COLO668 (cell line): ENCODE measurements around the gene TTN.
"Not testable (repeated sequence)": the region's sequence is repeated elsewhere in the genome, so short reads cannot be mapped to it uniquely, and the experiment has no call there.

Experiments used
- DNase-seq: peaks from one replicate; lab custom pipeline; 2025; ENCODE audit not compliant: unreplicated experiment; lab: John Stamatoyannopoulos, UW

Gene TTN

DNA sequence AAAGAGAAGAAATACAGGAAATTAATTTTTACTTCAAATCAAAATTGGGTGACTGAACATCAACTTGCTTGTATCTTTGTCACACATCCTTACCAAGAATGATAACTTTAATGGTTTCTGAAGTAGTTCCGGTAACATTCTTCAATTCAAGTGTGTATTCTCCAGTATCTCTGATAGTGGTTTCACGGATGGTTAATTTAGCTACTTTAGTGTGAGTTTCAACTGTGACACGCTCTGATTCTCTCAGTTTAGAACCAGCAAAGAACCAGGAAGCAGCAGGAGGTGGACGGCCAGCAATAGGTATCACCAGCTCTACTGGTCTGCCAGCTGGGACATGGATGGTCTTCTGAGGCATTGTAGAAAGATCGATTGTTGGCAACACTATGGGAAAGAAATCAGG is 264.7 kb downstream of the TTN start:
- no peak for DNase-seq

DNA sequence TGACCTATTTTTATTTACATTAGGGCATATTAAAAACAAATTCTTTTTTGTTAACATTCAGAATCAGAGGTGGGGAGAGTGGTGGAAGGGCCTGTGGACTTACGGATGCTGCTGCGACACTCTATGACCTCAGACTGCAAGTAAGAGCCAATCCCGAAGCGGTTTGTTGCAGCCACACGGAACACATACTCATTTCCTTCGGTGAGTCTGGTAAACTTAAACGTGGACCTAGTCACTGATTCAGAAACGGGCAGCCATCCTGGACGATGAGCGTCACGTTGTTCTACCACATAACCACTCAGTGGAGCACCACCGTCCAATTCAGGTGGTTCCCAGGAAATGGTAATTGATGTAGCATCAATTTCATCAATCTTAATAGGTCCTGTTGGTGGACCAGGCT is 265.1 kb downstream of the TTN start:
- no peak for DNase-seq

DNA sequence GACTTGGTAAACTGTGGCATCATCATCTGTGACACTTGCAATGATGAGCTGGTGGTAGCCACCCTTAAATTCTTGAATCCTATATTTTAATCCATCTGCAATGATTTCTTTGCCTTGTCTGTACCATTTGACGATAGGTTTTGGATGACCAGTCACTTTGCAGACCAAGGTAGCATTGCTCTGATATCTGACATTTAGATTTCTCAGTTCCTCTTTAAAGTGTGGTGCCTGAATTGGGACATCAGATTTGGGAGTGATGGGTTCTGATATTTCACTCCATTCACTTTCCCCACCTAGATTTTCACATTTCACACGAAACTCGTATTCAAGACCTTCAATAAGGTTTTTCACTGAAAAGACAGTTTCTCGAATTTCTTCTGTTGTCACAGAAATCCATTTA is 271.2 kb downstream of the TTN start:
- DNase-seq, result no peak

DNA sequence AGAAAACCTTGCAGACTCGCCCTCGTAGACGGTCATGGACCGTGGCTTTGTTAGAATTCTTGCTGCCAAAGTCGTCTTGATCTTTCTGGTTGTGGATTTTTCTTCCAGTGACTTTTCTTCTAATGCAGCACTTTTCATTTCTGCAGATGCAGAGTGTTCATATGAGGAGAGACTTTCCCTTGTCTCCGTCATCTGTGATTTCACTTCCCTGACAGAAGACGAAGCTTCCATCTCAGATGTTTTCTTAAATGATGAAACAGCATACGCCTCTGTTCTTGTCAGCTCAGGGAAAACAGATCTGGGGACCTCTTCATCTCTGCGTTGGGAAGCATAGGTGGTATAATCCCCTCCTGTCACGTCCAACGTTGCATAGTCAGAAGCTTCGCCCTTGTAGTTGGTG is 276.1 kb downstream of the TTN start:
- DNase-seq, result no peak

DNA sequence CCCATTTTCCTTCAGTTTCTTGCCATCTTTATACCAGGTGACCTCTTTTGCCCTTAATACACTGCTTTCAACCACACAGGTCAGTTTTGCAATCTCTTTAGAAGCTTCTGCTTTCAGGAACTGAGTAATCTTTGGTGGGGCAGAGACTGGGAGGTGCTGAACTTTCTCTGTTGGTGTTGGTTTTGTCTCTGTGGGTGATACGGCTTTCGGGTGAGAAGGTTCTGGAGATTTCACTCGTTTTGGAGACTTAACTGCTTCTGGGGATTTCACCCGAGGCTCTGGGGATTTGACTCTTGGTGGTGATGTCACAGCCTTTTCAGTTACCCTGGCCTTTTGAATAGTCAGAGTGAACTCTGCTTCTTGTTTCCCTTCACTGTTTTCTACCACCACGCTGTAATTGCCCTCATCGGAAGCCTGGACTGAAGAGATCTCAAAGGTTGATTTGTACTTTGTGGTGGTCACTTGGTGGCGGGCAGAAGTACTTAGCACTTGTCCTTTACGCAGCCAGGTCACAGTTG is 276.5 kb downstream of the TTN start:
- DNase-seq, result no peak

DNA sequence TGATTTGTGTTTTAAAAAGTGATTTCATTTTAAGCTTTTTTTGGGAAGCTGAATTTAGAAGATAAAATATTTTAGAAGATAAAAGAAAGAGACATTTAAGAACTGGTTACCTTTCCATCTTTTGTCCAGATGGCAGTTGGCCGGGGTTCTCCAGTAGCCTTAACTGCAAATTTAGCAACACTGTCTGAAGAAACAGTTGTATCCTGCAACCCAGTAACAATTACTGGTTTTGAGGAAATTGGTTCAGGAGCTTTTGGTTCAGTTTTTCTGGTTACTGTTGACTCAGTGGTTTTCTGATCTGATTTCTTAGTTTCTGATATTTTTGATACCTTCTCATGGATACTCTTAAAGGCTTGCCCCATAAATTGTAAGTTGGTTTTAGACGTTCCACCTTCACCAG is 277.1 kb downstream of the TTN start:
- DNase-seq, result no peak

DNA sequence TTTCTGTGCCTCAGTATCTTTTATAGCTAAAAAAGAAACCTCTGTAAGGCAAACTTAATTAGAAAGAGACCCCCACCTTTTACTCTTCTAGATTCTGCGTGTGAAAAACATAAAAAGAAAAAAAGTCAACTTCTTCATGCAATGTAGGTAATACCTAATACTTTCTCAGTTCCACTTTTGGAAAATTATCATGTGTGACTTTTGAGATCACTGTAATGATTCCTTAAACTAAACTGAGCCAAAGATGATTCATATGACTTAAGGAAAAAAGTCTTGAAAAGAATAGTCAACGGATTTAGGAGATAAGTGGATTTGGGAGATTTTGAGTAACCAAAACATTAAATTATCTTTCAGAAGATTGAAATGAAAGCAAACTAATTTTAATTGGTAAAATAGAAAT is 278.0 kb downstream of the TTN start:
- DNase-seq, result no peak

DNA sequence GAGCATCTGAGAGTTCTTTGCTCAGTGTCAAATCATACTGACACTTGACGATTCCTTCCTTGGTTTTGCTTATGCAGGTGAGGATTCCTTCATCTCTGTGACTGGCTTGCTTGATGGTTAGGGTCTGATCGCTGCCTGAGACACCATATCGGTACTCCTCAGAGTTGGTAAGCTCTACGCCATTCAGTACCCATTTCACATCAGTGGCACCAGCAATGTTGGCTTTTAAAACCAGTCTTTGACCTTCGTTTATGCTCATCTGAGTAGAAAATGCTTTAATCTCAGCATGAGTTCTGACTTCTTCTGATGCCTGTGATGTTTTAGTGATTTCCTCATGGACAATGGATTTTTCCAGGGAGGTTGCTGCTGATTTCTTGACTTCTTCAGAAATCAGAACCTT is 278.6 kb downstream of the TTN start:
- DNase-seq, result no peak

DNA sequence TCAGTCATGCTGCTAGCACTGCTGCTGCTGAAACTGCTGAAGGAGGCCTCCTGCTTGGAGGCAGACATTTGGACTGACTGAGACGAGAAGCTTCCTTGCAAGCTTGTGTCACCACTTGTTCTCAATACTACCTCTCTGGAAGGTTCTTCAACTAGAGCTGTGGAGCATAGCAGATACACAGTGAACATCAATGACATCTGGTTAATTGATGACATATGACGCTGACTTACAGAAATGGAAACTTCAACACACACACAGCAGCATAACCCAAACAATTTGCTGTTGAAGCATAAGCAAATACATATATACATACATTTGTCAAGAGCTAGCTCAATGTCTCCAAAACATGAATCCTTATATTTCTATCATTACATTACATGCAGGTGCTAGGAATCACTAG is 279.6 kb downstream of the TTN start:
- no peak for DNase-seq

DNA sequence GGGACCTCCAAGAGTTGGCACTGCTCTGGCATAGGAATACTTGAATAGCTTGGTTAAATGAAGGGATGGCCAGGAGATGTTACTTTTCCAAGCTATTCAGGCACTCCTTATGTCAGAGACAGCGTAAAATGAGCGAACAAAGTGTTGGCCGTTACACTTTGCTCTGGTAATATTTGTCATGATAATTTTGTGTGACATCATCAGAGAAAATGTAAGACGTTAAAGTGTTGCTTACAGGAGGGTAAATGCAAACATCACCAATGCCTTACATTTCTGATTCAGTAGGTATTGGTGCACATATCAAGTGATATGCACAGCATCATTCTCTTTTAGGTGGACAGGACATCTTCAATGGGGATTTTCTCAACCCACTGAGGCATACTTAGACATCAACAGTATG is 281.0 kb downstream of the TTN start:
- no peak for DNase-seq

DNA sequence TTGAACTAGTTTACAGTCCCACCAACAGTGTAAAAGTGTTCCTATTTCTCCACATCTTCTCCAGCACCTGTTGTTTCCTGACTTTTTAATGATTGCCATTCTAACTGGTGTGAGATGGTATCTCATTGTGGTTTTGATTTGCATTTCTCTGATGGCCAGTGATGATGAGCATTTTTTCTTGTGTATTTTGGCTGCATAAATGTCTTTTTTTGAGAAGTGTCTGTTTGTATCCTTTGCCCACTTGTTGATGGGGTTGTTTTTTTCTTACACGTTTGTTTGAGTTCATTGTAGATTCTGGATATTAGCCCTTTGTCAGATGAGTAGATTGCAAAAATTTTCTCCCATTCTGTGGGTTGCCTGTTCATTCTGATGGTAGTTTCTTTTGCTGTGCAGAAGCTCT is 281.8 kb downstream of the TTN start:
- DNase-seq, result not testable (repeated sequence)

DNA sequence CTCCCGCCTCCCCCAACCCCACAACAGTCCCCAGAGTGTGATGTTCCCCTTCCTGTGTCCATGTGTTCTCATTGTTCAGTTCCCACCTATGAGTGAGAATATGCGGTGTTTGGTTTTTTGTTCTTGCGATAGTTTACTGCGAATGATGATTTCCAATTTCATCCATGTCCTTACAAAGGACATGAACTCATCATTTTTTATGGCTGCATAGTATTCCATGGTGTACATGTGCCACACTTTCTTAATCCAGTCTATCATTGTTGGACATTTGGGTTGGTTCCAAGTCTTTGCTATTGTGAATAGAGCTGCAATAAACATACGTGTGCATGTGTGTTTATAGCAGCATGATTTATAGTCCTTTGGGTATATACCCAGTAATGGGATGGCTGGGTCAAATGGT is 282.2 kb downstream of the TTN start:
- DNase-seq, result not testable (repeated sequence)

DNA sequence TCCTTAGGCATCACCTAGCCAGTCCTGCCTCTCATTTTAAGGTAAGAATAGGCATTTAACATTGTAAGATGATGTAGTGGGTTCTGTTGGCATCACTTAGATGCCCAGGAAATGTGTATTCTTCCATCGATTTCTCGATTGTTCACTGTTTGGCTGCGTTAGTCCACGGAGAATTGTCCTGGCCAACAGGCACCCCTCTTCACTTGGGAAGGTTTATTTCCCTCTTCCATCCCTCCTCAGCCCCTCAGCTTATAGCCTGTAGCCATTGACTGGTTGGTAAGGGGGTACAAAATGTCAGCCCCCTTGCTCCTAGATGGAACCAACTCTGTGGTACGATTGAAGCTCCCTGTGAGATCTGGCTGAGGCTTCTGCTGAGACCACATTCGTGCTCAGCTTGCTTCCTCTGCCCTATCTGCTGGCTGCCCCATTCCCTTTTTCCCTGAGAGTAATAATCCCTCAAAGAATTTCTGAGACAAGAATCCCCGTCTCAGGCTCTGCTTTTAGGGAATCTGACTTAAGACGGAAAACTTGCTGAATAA is 283.6 kb downstream of the TTN start:
- DNase-seq, result no peak

DNA sequence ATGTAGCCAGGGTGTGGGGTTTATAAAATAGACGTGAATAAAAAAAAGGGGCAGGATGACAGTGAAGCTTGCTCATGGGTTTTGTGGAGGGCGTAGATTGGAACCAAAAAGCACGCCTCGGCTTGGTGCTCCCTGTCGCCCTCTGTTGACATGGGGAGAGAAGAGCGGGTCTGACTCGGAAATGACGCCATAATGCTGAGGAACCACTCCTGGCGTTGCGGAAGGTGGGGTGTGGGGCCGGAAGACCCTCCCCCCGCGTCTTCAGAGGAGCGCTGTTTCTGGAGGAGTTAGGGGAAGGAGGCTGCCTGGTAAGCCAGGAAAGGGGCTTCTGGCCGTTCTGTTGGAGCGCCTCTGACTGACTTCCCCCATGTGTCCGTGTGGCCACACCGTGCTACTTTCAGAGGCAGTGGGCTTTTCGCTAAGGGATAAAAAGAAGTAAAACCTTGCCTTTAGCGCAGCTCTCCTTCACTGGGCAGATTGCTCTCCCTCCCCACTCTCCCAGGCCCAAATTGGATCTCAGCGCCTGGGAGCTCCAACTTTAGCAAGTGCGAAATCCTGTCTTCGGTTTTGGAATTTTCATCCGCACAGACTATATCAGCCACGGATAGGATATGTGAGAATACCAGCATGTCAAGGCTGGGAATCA is 284.1 kb downstream of the TTN start:
- peak; percentile 55 for DNase-seq

DNA sequence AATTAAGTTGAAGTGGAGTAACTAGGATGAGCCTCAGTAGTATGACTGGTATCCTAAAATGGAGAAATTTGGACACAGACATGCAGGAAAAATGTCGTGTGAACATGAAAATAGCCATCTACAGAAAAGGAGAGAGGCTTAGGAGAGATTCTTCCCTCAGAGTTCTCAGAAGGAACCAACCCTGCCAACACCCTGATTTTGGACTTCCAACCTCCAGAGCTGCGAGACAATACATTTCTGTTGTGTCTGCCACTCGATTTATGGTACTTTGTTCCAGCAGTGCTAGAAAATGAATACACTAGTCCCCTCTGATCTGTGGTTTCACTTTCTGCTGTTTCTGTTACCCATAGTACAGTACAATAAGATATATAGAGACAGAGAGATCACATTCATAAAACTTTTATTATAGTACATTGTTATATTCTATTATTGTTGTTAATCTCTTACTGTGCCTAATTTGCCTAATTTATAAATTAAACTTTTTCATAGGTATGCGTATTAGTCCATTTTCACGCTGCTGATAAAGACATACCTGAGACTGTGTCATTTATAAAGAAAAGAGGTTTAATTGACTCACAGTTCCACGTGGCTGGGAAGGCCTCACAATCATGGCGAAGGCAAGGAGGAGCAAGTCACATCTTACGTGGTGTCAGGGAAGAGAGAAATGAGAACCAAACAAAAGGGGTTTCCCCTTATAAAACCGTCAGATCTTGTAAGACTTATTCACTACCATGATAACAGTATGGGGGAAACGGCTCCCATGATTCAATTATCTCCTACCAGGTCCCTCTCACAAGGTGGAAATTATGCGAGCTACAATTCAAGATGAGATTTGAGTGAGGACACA is 285.7 kb downstream of the TTN start:
- no peak for DNase-seq

DNA sequence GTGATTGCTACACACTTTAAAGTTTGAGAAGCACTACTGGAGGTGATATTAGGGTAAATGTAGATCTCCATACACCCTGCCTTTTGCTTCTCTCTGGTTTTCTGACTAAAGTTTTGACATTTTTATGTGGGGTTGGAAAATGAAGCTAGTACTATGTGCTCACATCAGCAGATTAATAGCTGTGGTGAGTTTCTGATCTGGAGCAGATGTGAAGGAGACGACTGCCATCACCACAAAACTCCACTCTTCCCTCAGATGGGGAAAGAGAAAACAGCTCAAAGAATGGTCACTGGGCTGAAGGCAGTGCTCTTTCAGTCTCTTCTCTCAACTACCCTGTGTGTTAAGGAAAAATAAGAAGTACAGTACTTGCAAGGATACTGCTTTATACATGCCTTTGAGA is 289.7 kb downstream of the TTN start:
- DNase-seq, result no peak

DNA sequence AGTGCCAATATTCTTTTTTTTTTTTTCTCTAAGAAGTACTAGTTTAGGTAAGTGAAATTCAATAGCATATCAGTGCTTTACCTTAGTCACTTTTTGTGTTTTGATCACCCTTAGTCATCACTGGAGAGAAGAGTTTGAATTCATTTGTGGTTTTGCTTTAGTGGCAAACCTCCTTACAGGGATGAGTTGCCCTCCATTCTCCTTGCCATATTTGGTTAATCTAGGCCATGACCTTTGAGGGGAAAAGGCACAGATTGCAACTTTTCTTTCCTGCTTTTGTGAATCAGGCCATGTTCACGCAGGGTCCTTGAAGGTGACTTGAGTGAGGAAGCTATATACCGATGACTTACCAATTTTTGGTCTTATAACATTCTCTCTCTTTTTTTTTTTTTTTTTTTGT is 292.6 kb downstream of the TTN start:
- DNase-seq, result no peak

DNA sequence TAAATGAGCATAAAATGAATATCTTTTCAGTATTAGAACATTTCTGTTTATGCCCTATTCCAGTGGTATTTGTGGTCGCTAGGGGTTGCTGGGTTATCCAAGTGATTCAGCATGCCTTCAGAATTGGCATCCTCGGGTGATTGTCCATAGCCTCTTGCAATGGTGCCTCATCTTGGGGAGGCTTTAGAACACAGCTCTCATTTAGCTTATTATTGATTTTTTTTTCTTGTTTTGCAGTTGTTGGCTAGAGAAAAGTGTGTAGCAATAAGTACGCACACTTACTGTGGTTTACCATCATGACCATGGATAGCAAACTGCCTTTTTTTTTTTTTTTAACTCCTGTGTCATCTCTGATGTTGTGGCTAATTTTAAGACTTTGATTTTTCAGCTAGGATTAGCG is 293.3 kb downstream of the TTN start:
- no peak for DNase-seq

DNA sequence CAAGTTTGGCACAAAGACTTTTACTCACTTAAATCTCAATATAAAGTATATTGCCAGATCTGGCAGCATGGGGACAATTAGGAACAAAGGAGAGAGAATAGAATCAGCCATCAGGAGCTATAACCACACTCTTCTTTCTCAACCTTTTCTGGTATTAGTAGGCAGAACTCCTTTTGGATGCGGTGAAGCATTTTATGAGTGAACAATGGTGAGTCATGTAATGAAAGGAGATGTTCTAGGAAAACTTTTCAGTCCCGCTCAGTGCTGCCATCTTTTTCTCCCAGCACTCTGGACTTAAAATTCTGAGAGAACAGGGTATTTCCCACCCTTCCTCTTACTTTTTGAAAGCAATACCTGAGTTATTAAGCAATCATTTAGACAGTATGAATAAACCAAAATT is 294.7 kb downstream of the TTN start:
- no peak for DNase-seq

DNA sequence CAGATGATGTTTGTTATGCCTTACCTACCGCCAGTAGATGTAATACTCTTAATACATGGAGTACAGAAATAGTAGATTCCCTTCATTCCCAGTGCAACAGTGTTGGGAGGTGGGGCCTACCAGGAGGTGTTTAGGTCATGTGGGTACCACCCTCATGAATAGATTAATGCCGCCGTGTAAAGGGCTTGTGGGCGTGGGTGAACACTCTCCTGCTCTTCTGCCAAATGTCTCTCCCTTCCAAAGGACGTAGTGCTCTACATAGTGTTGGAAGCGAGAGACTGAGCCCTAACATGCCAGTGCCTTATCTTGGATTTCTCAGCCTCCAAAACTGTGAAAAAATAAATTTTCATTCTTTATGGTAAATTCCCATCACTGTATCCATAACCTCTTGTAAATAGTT is 296.8 kb downstream of the TTN start:
- no peak for DNase-seq

DNA sequence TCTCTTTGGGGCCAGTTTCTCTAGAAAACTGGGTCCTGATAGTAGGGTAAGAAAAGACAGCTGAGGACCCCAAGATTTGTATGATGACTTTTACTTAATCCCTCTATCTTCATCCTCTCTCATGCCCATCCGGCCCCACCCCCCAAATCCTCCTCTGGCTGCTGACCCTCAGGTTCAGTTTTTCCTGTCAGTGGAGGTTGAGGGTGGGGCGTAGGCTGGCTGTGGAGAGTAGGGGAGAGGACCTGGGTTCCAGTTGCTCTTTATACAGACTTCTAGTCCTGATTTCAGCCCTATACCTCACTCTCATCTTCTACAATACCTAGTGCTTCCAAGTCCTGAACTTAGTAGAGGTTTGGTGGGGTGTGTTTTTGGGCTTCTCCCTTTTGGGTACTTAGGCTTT is 298.6 kb downstream of the TTN start:
- no peak for DNase-seq

DNA sequence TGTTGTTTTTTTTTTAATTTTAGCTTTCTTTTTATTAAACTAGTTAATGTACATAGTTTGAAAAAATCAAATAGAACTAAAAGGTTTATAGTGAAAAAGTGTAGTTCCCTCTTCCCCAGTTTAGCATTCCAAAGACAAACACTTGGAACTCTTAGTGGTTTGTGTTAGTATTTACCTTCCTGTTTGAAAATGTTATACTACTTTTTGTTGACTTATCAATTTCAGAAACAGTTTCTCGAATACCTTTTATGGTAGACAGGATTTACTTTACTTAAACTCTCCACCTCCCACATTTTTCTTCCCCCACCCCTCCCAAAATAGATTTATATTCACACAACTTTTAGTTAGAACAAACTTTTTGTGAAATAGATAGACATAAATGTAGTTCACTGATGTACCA is 300.3 kb downstream of the TTN start:
- no peak for DNase-seq
